Transverse colon (tissue), 4 donors: ENCODE measurements around the gene N4BP2L2.

ENCODE experiments used
- POLR2A ChIP-seq: fragments of 450-650 bp; IDR thresholded peaks from one replicate; pipeline ENCODE4 v1.6.1; 2016; ENCODE audit warnings: antibody characterized with exemption, mild to moderate bottlenecking, moderate library complexity
- POLR2AphosphoS5 ChIP-seq, 3 donors: sonication (generic); formaldehyde crosslinking; IDR thresholded peaks; one replicate each; pipeline ENCODE4 v1.6.1; 2016; ENCODE audit warnings: antibody characterized with exemption in 3 of 3
- TF ChIP-seq, protein P1 (sequence below), 5 experiments: fragments of 200-600 bp in 3 of 5; fragments of 450-650 bp in 2 of 5; sonication (generic) in 3 of 5; IDR thresholded peaks; 1 replicate in 2 of 5; 2 replicates in 3 of 5; pipeline ENCODE4 v1.5.1; 2016 to 2017; ENCODE audit warnings: antibody characterized with exemption in 5 of 5, inconsistent platforms in 3 of 5, mild to moderate bottlenecking in 2 of 5, moderate library complexity in 1 of 5

DNA sequence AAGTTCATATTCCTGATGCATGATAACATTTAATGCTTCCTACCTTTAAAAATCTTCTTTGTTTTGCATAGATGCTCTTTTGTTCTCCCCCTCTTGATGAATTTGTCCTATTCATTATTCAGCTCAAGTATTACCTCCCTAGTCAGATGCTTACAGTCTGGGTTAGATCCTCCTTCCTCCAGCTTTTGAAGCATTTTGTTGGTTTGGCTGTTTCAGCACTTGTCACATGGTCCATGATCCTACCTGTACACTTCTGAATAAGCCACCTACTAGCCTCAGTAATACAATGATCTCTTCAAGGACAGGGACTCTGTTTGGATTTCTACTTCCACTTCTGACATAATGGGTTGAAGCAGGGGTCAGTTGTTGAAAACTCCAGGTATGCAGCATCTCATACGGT, 148.1 kb downstream of the N4BP2L2 start:
- TF ChIP-seq, protein P1, sequence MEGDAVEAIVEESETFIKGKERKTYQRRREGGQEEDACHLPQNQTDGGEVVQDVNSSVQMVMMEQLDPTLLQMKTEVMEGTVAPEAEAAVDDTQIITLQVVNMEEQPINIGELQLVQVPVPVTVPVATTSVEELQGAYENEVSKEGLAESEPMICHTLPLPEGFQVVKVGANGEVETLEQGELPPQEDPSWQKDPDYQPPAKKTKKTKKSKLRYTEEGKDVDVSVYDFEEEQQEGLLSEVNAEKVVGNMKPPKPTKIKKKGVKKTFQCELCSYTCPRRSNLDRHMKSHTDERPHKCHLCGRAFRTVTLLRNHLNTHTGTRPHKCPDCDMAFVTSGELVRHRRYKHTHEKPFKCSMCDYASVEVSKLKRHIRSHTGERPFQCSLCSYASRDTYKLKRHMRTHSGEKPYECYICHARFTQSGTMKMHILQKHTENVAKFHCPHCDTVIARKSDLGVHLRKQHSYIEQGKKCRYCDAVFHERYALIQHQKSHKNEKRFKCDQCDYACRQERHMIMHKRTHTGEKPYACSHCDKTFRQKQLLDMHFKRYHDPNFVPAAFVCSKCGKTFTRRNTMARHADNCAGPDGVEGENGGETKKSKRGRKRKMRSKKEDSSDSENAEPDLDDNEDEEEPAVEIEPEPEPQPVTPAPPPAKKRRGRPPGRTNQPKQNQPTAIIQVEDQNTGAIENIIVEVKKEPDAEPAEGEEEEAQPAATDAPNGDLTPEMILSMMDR (IDR thresholded peaks at IDR 0.05) = no peak
- TF ChIP-seq POLR2AphosphoS5 (IDR thresholded peaks at IDR 0.05) (no peak), POLR2A (no peak)
